ENCODE data around the gene DPF3.

DPF3 gene

GRCh38 chr14:72904218-72904617 lies 10.3 kb upstream of the DPF3 start:
- no peak for DNase-seq

DNA sequence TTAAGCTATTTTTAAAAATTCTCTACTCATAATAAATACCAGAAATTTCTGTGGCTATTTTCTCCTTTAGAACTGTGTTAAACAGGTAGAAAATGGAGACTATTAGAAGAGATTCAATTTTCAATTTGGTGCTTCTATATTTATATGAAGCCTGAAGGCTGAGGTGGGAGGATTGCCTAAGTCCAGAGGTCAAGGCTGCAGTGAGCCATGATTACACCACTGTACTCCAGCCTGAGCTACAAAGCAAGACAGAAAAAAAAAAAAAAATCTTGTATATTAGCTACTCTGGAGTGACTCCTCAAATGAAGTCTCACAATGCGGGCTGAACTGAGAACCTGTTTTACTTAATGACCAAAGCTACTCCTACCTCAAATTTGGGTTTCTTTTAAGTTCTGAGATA lies 9.8 kb upstream of the DPF3 start:
- DNase-seq = no peak

GRCh38 chr14:72902801-72903530 lies 9.1 kb upstream of the DPF3 start:
- no peak for DNase-seq

DNA sequence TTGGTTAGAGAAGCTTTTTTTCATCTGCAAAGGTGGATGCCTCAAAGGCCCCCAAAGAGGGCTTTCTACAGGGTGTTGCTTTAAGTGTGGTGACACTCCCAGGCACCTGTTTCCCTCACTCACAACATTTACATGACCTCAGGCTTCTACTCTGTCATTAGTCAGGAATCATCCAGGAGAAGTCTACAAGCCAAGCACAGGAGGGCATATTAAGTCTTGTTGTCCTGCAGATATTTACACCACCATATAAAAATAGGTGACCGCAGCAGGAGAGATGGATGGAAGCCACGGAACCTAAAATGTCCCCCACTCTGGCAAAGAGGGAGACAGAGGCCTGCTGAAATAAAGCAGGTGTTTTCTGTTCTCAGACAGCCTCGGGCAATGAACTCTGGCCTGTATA lies 7.5 kb upstream of the DPF3 start:
- no peak for DNase-seq

- no peak for DNase-seq
Observed at GRCh38 chr14:72898448-72898847, 4.5 kb upstream of the DPF3 start.

GRCh38 chr14:72894623-72895378 lies 900 bp upstream of the DPF3 start:
- DNase-seq = peak; percentile 1

DNA sequence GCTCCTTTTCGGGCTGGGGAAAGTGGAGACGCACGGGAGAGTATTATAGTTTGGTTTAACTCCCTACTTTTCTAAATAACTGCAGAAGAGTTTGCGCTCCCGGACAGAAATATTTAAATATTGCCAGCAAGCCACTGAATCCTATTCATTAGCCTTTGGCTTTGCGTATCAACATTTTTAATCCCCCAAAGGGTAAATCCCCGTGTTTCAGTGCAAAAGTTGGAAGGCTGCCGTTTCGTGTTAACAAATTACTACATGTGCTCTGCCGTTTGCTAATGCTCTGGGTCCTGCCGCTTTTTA lies 372 bp upstream of the DPF3 start:
- peak; percentile 2 for DNase-seq

GRCh38 chr14:72892879-72893635 lies 844 bp downstream of the DPF3 start:
- DNase-seq = peak; percentile 26

GRCh38 chr14:72892103-72892878 lies 1.6 kb downstream of the DPF3 start:
- peak; percentile 24 for DNase-seq

DNA sequence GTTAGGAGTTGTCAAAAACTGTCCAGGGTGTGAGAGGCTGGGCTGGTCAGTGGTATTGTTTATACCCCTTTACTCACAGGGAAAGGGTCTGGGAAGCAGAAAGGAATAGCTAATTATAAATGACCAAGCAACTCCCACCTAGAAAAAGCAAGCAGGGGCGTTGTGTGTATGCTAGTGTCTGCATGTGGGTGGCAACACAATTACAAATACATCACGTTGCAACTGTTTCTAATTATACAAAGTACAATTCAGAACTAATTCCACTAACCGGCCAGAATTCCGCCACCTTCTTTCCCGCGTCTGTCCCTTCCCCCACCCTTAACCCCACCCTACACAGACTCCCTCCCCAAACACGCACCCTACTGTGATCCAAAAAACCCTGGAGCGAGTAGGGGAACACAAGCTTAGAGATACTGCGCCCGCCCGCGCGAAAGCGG lies 2.2 kb downstream of the DPF3 start:
- no peak for DNase-seq

GRCh38 chr14:72889366-72889765 lies 4.5 kb downstream of the DPF3 start:
- DNase-seq = no peak

DNA sequence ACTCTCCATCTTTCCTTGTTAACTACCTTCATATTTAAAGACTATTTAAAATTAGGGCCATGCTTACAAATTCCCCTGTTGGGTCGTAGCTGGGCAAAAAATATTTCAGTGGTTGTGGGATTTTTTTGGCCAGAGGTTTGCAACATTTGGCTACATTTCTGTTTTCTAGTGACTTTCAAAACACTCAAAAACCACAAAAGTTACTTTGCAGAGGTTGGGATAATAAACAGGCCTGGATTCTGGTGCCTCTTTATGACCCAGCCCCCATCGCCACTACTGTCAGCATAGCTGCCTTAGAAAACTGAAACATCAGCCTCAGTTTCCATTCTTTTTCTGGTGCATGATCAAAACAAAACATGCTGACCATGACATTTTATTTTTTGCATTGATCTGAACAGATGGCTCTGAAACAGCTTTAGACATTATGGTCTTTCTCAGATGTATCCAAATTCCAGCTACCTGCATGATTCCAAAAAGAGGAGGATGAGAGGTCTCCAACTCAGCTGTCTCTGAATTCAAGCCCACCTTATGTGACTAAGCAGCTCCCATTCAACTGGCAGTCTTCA lies 5.2 kb downstream of the DPF3 start:
- DNase-seq = no peak

DNA sequence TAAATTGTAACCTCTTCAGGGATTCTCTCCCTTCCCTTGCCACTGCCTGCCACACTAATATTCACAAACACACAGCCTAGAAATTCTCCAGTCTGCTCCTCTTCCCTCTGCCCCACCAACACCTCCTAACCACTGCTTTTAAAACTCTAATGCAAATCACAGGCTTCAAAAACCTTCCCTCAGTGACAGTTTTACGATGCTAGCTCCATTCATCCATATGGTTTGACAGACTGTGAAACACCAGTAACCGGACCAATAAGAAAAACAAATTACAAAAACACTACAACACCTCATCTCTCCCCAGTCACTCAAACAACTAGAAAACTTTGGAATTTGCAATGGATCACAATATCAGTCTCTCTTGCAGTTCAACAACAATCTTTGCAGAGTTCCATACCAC lies 5.7 kb downstream of the DPF3 start:
- DNase-seq = no peak

GRCh38 chr14:72887514-72887913 lies 6.4 kb downstream of the DPF3 start:
- no peak for DNase-seq

DNA sequence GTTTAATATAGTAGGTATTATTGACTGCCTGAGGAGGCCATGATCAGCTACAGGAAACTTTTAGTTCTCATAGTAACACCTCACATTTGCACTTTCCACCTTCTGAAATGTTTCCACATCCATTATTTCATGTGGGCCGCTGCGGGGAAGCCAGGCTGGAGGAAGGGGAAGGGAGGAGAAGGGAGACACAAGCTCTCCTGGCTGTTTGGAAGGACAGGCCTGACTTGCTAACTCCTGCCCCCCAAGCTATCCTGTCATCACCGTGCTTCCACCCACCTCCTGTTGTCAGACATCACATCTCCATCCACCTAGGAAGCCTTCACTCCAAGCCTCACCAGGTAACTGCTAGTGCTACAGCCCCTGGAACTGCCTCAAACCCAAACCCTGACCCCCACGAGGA lies 9.5 kb downstream of the DPF3 start:
- DNase-seq = no peak

- no peak for DNase-seq
Observed at GRCh38 chr14:72883961-72884360, 9.9 kb downstream of the DPF3 start.

DNA sequence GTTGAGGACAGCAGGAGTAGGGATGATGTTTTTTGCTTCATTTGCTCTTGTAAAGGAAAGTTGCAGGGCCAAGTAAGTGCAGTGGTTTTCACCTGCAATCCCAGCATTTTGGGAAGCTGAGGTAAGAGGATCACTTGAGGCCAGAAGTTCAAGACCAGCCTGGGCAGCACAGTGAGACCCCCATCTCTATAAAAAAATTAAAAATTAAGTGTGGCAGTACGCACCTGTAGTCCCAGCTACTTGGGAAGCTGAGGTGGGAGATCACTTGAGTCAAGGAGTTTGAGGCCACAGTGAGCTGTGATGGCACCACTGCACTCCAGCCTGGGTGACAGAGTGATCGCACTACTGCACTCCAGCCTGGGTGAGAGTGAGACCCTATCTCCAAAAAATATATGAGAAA lies 10.8 kb downstream of the DPF3 start:
- DNase-seq = no peak

DNA sequence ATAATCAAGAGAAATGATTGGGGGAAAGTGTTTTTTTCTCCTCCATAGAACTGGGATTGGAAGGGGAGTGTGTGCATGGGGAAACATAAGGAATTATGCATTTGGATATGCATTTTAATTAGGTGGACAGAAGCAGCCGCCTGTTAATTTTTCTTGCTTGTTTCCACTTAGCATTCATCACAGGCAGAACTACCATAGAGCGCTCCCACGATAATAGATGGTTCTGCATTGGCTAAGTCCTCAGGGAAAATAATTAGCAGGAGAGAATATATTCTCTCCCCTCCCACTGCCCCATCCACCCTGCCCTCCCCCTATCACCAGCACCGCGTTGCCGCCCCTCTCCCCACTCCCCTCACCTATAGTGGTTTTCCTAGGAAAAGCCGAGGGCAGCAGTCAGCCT lies 11.4 kb downstream of the DPF3 start:
- DNase-seq = no peak

DNA sequence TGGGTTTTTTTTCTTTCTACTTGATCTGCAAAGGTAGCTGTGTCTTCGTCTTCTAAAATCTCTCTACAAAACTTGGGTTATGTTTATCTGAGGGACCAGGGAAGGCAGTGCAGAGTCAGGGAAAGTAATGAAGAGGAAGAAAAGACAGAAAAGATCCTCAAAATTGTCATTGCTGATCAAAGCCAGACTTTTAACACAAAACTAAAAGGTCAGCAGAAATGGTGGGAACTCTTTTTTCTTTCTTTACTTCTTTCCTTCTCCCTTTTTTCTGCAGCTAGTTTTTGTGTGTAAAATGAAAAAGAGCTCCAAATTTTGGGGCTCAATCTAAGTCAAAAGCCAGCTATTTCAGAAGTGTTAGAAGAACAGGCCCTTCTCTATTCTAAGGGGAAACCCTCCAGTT lies 11.9 kb downstream of the DPF3 start:
- no peak for DNase-seq

DNA sequence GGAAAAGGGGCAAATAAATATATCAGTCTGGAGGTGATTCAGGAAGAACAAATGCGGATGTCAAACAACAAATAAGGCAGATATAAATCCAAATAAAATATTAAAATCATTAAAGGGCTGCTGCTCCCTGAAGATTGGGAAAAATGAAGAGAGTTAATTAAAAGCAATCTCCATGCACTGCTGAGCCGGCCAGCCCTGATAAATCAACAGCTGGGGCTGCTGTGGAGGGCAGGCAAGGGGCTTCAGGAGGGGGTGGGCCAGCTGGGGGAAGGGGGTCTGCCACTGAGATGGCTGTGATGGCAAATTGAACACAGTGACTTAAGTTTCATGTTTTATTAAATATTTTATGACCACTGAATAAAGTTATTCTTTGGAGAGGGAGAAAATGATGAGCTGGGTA lies 12.4 kb downstream of the DPF3 start:
- no peak for DNase-seq

GRCh38 chr14:72880820-72881219 lies 13.1 kb downstream of the DPF3 start:
- no peak for DNase-seq

- DNase-seq = no peak
Observed at GRCh38 chr14:72880164-72880563, 13.7 kb downstream of the DPF3 start.

- no peak for DNase-seq
Observed at GRCh38 chr14:72879431-72879830, 14.5 kb downstream of the DPF3 start.

Data from CD4-positive, alpha-beta T cell treated with Interleukin-12 subunit alpha and Interleukin-12 subunit beta, for 1 hour (primary cell).